ENCODE results near the gene TWNK. TPM values are rescaled to one million over a fixed set of nuclear protein-coding genes. Genes with fewer than 3 reads are reported as not detected.

Gene TWNK
- total RNA-seq, 2 donors from 2014 or later = 9.7 to 17.3 TPM

DNA sequence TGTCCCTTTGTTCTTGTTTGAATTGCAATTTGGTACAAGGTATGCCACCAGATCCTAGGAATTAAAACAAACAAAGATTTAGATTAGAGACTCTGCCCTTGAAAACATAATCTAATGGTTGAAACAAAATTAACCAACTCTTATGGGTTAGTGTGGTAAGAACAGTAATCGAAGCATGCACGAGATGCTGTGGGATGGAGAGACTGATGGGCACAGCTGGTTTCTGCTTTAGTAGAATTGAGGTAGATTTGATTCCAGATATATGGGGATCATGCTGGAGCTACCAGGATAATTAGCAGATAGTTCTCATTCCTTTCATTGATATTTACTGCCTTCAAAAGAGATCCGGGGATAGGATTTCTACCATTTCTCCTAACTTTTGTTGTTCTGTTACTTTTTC lies 38.4 kb upstream of the TWNK start:
- no peak for TF ChIP-seq POLR2AphosphoS5 (IDR thresholded peaks at IDR 0.05)
- TF ChIP-seq, protein P1, sequence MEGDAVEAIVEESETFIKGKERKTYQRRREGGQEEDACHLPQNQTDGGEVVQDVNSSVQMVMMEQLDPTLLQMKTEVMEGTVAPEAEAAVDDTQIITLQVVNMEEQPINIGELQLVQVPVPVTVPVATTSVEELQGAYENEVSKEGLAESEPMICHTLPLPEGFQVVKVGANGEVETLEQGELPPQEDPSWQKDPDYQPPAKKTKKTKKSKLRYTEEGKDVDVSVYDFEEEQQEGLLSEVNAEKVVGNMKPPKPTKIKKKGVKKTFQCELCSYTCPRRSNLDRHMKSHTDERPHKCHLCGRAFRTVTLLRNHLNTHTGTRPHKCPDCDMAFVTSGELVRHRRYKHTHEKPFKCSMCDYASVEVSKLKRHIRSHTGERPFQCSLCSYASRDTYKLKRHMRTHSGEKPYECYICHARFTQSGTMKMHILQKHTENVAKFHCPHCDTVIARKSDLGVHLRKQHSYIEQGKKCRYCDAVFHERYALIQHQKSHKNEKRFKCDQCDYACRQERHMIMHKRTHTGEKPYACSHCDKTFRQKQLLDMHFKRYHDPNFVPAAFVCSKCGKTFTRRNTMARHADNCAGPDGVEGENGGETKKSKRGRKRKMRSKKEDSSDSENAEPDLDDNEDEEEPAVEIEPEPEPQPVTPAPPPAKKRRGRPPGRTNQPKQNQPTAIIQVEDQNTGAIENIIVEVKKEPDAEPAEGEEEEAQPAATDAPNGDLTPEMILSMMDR (IDR thresholded peaks at IDR 0.05) = no peak
- TF ChIP-seq POLR2A (IDR thresholded peaks at IDR 0.05) = no peak
- no peaks in the 10 kb centered on the region for H3K4me1 ChIP-seq (replicated peaks)
- H3K4me3 ChIP-seq = no peak overlapping the region
- DNase-seq (ENCODE audit: low spot score) = no peak
- intact Hi-C loops (cut with DNase I) = no loop called here
- H3K27ac ChIP-seq = no peak overlapping the region
- no peaks in the 10 kb centered on the region for H3K27me3 ChIP-seq (replicated peaks; ENCODE audit: insufficient read depth)
- peaks cover 0 to 23% of the 10 kb centered on the region in 2 donors for H3K36me3 ChIP-seq
- H3K9me3 ChIP-seq = no peaks in the 10 kb centered on the region
- WGBS = 92% methylated on average over 3 of the region's 3 CpGs

DNA sequence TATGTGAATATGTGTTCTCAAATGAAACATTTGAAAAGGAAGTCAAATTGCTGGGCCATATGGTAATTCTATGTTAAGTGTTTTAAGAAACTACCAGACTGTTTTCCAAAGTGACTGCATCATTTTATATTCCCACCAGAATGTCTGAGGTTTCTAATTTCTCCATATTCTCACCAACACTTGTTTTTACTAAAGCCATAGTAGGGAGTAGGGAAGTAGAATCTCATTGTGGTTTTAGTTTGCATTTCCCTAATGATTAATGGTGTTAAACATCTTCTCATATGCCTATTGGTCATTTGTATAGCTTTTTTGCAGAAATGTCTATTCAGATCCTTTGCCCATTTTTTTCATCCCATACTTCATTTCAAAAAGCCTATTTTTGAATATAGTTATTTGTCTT lies 27.1 kb upstream of the TWNK start:
- intact Hi-C loops (cut with DNase I) = no loop called here
- no peak overlapping the region for H3K4me3 ChIP-seq
- no peaks in the 10 kb centered on the region for H3K9me3 ChIP-seq
- H3K27ac ChIP-seq = no peak overlapping the region
- no peak for TF ChIP-seq POLR2AphosphoS5 (IDR thresholded peaks at IDR 0.05)
- no peak for TF ChIP-seq POLR2A (IDR thresholded peaks at IDR 0.05)
- TF ChIP-seq, protein P1 (IDR thresholded peaks at IDR 0.05) = no peak
- H3K27me3 ChIP-seq (replicated peaks; ENCODE audit: insufficient read depth) = no peaks in the 10 kb centered on the region
- no peaks in the 10 kb centered on the region for H3K4me1 ChIP-seq (replicated peaks)
- H3K36me3 ChIP-seq = no peaks in the 10 kb centered on the region
- no peak for DNase-seq (ENCODE audit: low spot score)

DNA sequence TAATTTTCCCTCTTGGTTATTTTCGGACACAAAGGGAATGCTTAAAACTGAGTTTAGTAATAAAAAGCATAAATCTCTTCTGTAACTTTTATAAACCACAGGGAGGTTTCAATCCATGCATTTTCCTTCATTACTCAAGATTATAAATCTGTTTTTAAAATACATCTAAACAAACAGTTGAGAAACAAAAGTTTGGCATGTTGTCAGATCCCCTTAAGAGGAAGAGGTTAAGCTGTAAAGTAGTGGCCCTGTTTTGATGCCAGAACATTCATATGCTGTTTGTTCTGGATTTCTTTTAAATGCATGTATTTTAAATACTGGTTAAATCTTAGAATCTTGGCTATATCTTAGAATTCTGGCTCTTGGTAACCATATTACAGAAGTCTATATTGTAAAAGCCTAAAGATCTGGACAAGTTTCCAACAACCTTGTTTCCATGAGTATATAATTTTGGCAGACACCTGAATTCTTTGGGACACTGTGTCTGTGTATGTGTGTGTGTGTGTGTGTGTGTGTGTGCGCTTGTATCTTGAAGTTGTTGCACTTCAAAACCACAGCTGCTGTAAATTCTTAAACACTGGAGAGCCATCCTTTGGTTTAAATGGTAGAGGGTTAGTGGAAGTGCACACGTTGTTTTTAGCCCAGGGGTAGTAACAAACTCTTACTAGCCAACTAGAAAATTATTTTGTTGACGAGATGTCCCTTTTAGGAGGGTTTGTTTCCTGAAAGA lies 24.8 kb upstream of the TWNK start:
- intact Hi-C loops (cut with DNase I) = no loop called here
- Histone ChIP-seq H3K4me1 (replicated peaks) (no peaks in the 10 kb centered on the region), H3K27ac (no peak overlapping the region), H3K4me3 (no peak overlapping the region), H3K36me3 (peaks cover 0 to 7% of the 10 kb centered on the region in 2 donors), H3K9me3 (no peaks in the 10 kb centered on the region), H3K27me3 (replicated peaks; ENCODE audit: insufficient read depth) (no peaks in the 10 kb centered on the region)
- TF ChIP-seq, protein P1 (IDR thresholded peaks at IDR 0.05) = no peak
- no peak for TF ChIP-seq POLR2A (IDR thresholded peaks at IDR 0.05)
- TF ChIP-seq POLR2AphosphoS5 (IDR thresholded peaks at IDR 0.05) = no peak
- 42% methylated on average over 4 of the region's 4 CpGs for WGBS
- DNase-seq (ENCODE audit: low spot score) = no peak

DNA sequence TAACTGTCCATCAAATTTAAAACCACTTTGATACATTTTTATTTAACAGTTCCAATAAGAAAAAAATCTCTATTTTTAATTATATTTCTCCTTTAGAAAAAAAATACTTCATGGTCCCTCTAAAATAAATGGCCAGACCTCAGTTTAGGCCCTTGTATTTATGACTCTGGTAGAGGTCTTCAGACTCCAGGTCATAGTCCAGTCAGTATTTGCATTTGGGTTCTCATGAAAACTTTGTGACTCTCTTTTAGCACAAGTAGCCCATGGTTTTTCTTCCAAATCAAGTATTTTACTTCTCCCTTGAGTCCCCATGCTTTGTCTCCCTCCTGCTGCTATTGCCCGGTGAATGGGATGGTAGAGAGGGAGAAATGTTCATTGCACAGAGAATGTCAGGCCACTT lies 23.5 kb upstream of the TWNK start:
- Histone ChIP-seq H3K4me3 (no peak overlapping the region), H3K36me3 (peaks cover 0 to 7% of the 10 kb centered on the region in 2 donors), H3K27me3 (replicated peaks; ENCODE audit: insufficient read depth) (no peaks in the 10 kb centered on the region), H3K4me1 (replicated peaks) (peaks cover 7% of the 10 kb centered on the region), H3K9me3 (no peaks in the 10 kb centered on the region), H3K27ac (no peak overlapping the region)
- intact Hi-C loops (cut with DNase I) = no loop called here
- no peak for DNase-seq (ENCODE audit: low spot score)
- 90% methylated on average over 1 of the region's 1 CpG for WGBS
- TF ChIP-seq POLR2AphosphoS5 (IDR thresholded peaks at IDR 0.05) (no peak), POLR2A (IDR thresholded peaks at IDR 0.05) (no peak)
- TF ChIP-seq, protein P1 (IDR thresholded peaks at IDR 0.05) = no peak

DNA sequence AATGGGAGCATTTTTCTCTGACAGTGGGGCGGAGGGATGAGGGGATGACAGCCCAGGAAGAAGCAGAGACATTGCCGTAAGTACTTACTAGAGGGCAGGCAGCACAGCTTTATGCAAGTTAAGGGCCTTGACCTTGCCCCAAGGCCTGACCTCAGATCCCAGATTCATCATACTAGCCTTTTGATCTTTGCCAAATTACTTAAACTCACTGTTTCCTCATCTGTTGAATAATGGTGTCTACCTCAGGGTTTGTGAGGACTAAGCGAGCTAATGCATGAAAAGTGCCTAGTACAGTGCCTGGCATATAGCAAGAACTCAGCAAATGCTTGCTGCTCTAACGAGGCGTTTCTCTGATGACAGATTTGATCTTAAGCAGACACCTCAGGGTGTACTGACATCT lies 21.5 kb upstream of the TWNK start:
- Histone ChIP-seq H3K9me3 (no peaks in the 10 kb centered on the region), H3K36me3 (peaks cover 0 to 7% of the 10 kb centered on the region in 2 donors), H3K4me1 (replicated peaks) (peaks cover 8% of the 10 kb centered on the region), H3K27me3 (replicated peaks; ENCODE audit: insufficient read depth) (no peaks in the 10 kb centered on the region), H3K27ac (no peak overlapping the region), H3K4me3 (no peak overlapping the region)
- 68% methylated on average over 5 of the region's 5 CpGs for WGBS
- no peak for DNase-seq (ENCODE audit: low spot score)
- intact Hi-C loops (cut with DNase I) = no loop called here
- TF ChIP-seq POLR2A (IDR thresholded peaks at IDR 0.05) = no peak
- no peak for TF ChIP-seq POLR2AphosphoS5 (IDR thresholded peaks at IDR 0.05)
